Measurements from ENCODE around the gene ATRX.
"Not testable (repeated sequence)": the region's sequence is repeated elsewhere in the genome, so short reads cannot be mapped to it uniquely, and the experiment has no call there.

ATRX gene

GRCh38 chrX:77731821-77732419 lies 54.1 kb downstream of the ATRX start:
- DNase-seq (ENCODE audit: low read depth), result no peak

GRCh38 chrX:77726095-77726494 lies 59.9 kb downstream of the ATRX start:
- DNase-seq (ENCODE audit: low read depth), result not testable (repeated sequence)

DNA sequence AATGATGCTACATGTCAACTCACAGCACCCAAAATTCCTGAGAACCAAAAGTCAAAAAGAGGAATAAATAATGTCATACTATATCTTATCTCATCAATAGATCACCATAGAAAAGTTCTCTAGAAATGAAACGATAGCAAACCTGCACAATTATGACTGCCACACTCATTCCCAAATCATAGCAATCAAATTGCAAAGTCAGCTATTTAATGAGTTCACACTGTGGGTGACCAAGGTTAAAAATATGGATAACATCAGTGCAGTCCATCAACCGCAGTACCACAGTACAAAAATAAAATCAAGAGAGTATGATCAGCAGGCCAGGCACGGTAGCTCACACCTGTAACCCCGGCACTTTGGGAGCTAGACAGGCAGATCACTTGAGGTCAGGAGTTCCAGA lies 62.3 kb downstream of the ATRX start:
- DNase-seq (ENCODE audit: low read depth), result no peak

GRCh38 chrX:77719388-77719787 lies 66.6 kb downstream of the ATRX start:
- no peak for DNase-seq (ENCODE audit: low read depth)

GRCh38 chrX:77704881-77705280 lies 81.1 kb downstream of the ATRX start:
- no peak for DNase-seq (ENCODE audit: low read depth)

DNA sequence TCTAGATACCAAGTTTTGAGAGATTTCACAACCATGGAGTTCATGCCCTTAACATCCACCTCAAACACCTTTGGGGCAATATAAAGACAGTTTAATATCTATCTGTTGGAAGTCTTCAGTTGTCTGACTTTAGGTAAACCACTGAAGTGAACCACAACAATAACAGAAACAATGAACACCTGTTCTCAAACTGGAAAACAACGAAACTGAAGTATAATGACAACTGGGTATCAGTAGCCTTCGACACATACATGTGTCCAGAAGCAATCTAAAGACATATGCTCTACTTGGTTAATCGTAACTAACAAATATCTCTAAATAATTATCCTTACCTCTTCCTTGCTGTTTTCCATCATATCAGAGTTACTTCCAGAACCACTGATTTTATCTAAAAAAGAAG lies 87.8 kb downstream of the ATRX start:
- DNase-seq (ENCODE audit: low read depth), result no peak

DNA sequence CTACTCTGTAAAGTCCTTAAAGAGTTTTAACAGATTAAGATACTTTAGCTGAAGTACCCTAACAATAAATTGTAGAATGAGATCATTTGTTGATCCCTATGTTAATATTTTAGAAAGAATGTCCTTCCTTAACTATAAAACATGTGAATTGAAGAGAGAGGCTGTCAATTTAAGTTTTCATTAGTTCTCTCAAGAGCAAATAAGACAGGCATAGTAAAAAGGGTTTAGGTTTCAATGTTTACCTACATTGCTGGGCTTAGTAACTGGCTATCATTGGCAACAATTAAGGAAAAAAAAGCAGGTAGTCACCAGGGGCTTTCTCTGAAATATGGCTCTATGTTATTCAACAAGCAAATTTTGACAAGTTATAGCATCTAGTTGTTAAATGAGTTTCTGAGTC lies 91.5 kb downstream of the ATRX start:
- no peak for DNase-seq (ENCODE audit: low read depth)

GRCh38 chrX:77693594-77693993 lies 92.4 kb downstream of the ATRX start:
- no peak for DNase-seq (ENCODE audit: low read depth)

DNA sequence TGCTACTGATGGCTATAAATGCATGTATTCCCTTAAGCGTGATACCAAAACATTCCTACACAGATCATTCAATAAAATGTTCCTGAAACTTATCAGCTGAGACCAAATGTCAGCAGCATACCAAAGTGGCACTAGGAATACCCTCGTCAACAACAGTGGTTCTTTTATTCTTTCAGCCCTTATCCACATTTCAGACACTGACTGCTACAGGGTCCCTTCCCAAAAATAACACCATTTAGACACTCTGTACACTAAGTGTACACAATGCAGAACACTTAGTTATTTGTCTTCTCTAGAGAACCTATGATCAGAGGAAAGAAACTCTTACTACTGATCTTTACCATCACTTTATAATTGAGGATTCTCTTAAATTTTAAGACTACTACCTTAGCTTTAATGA lies 94.1 kb downstream of the ATRX start:
- no peak for DNase-seq (ENCODE audit: low read depth)

GRCh38 chrX:77689376-77689775 lies 96.6 kb downstream of the ATRX start:
- no peak for DNase-seq (ENCODE audit: low read depth)

DNA sequence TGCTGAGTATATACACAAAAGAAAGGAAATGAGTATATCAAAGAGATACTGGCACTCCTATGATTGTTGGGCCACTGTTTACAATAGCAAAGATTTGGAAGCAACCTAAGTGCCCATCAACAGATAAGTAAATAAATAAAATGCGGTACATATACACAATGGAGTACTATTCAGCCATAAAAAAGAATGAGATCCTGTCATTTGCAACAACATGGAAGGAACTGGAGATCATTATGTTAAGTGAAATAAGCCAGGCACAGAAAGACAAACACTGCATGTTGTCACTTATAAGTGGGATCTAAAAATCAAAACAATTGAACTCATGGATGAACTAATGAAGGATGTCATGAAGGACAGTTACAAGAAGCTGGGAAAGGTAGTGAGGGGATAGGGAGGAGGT lies 100.3 kb downstream of the ATRX start:
- DNase-seq (ENCODE audit: low read depth), result not testable (repeated sequence)

GRCh38 chrX:77679144-77679543 lies 106.9 kb downstream of the ATRX start:
- no peak for DNase-seq (ENCODE audit: low read depth)

GRCh38 chrX:77675986-77676385 lies 110.0 kb downstream of the ATRX start:
- DNase-seq (ENCODE audit: low read depth), result no peak

GRCh38 chrX:77668391-77669237 lies 117.4 kb downstream of the ATRX start:
- no peak for DNase-seq (ENCODE audit: low read depth)

- DNase-seq (ENCODE audit: low read depth), result no peak
These were observed 127.1 kb downstream of the ATRX start for GRCh38 chrX:77658886-77659285.

GRCh38 chrX:77652095-77652494 lies 133.9 kb downstream of the ATRX start:
- no peak for DNase-seq (ENCODE audit: low read depth)

- DNase-seq (ENCODE audit: low read depth), result no peak
These were observed 145.3 kb downstream of the ATRX start for GRCh38 chrX:77640702-77641101.

DNA sequence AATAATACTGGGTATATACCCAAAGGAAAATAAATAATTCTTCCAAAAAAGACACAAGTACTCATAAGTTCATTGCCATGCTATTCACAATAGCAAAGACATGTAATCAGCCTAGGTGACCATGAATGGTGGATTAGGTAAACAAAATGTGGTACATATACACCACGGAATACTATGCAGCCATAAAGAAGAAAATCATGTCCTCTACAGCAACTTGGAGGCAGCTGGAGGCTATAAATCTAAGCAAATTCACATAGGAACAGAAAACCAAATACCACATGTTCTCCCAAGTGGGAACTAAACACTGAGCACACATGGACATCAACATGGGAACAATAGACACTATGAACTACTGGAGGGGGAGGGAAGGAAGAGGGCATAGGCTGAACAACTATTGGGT lies 146.2 kb downstream of the ATRX start:
- no peak for DNase-seq (ENCODE audit: low read depth)

GRCh38 chrX:77638397-77638796 lies 147.6 kb downstream of the ATRX start:
- DNase-seq (ENCODE audit: low read depth), result no peak

GRCh38 chrX:77635373-77635772 lies 150.6 kb downstream of the ATRX start:
- no peak for DNase-seq (ENCODE audit: low read depth)

- DNase-seq (ENCODE audit: low read depth), result no peak
These were observed 157.6 kb downstream of the ATRX start for GRCh38 chrX:77628294-77629025.

- DNase-seq (ENCODE audit: low read depth), result no peak
These were observed 163.3 kb downstream of the ATRX start for GRCh38 chrX:77622672-77623071.

GRCh38 chrX:77622233-77622632 lies 163.8 kb downstream of the ATRX start:
- DNase-seq (ENCODE audit: low read depth), result no peak
